H54 (cell line): Measurements from ENCODE around the gene LIN37.

Source experiments
- DNase-seq: peaks from one replicate; pipeline ENCODE4 v3.0.0; 2011; ENCODE audit warnings: low spot score, mixed read lengths; ENCODE audit not compliant: insufficient read length
- FAIRE-seq: peaks from 3 replicates; lab custom pipeline; 2011; peaks lifted over from hg19 to GRCh38; lab: Jason Lieb, UNC
- POLR2A ChIP-seq: IDR thresholded peaks from 2 replicates; pipeline ENCODE4 v1.6.1; 2011; ENCODE audit warnings: low read depth, mild to moderate bottlenecking, low read length

The LIN37 gene

GRCh38 chr19:35745328-35746086, 2.9 kb upstream of the LIN37 start, which contains the start of the genes PSENEN and U2AF1L4:
TSS of gene PSENEN (plus strand) at chr19:35745651. CDS start at chr19:35745931, 280 bp downstream.
TSS of gene U2AF1L4 (minus strand) at chr19:35745418. CDS start at chr19:35745391, 27 bp downstream.
- FAIRE-seq (peak; percentile 60), DNase-seq (peak; percentile 96)
- peak; percentile 37; the same call in 1 of the 2 replicates for TF ChIP-seq POLR2A

GRCh38 chr19:35746087-35746462, 2.3 kb upstream of the LIN37 start:
- no peak for FAIRE-seq
- no peak for TF ChIP-seq POLR2A

GRCh38 chr19:35746531-35746930, 1.8 kb upstream of the LIN37 start:
- no peak for FAIRE-seq
- TF ChIP-seq POLR2A = no peak
- no peak for DNase-seq

More at GRCh38 chr19:35746087-35746462, 2.3 kb upstream of the LIN37 start:
- no peak for DNase-seq

GRCh38 chr19:35750167-35750566, 1.8 kb downstream of the LIN37 start:
- FAIRE-seq (no peak), DNase-seq (no peak)
- no peak for TF ChIP-seq POLR2A

GRCh38 chr19:35751839-35752745, 3.7 kb downstream of the LIN37 start:
- FAIRE-seq = no peak

GRCh38 chr19:35752746-35753350, 4.5 kb downstream of the LIN37 start:
- DNase-seq = no peak
- FAIRE-seq = no peak
- TF ChIP-seq POLR2A = no peak

More at GRCh38 chr19:35751839-35752745, 3.7 kb downstream of the LIN37 start:
- no peak for TF ChIP-seq POLR2A
- no peak for DNase-seq

- no peak for FAIRE-seq
These were observed 5.4 kb downstream of the LIN37 start for GRCh38 chr19:35753634-35754369.

GRCh38 chr19:35754370-35755130, 6.2 kb downstream of the LIN37 start:
- no peak for TF ChIP-seq POLR2A
- FAIRE-seq = no peak

More at GRCh38 chr19:35753634-35754369, 5.4 kb downstream of the LIN37 start:
- DNase-seq = no peak
- TF ChIP-seq POLR2A = no peak

GRCh38 chr19:35755131-35755549, 6.8 kb downstream of the LIN37 start:
- FAIRE-seq (no peak), DNase-seq (no peak)
- no peak for TF ChIP-seq POLR2A

More at GRCh38 chr19:35754370-35755130, 6.2 kb downstream of the LIN37 start:
- DNase-seq = no peak

GRCh38 chr19:35755550-35756376, 7.4 kb downstream of the LIN37 start:
- DNase-seq (no peak), FAIRE-seq (no peak)
- TF ChIP-seq POLR2A = no peak
